Measurements from ENCODE around the gene RAB31.

Gene RAB31

GRCh38 chr18:9824952-9825371 is 116.9 kb downstream of the RAB31 start:
- no peak for TF ChIP-seq CTCF (IDR thresholded peaks at IDR 0.05; ENCODE audit: borderline replicate concordance, control extremely low read depth, extremely low read depth, insufficient read depth, missing control alignments)
- DNase-seq (ENCODE audit: low spot score) = no peak
- in situ Hi-C loops (cut with MboI; ENCODE audit: low sequenced_read_pairs, unreplicated experiment) = no loop called here

- no peak for TF ChIP-seq CTCF (IDR thresholded peaks at IDR 0.05; ENCODE audit: borderline replicate concordance, control extremely low read depth, extremely low read depth, insufficient read depth, missing control alignments)
- in situ Hi-C loops (cut with MboI; ENCODE audit: low sequenced_read_pairs, unreplicated experiment) = no loop called here
- no peak for DNase-seq (ENCODE audit: low spot score)
Measured at GRCh38 chr18:9825571-9826073, 117.5 kb downstream of the RAB31 start.

- TF ChIP-seq CTCF (IDR thresholded peaks at IDR 0.05; ENCODE audit: borderline replicate concordance, control extremely low read depth, extremely low read depth, insufficient read depth, missing control alignments) = no peak
- in situ Hi-C loops (cut with MboI; ENCODE audit: low sequenced_read_pairs, unreplicated experiment) = no loop called here
Measured at GRCh38 chr18:9826685-9827084, 118.6 kb downstream of the RAB31 start.

GRCh38 chr18:9827211-9827792 is 119.2 kb downstream of the RAB31 start:
- in situ Hi-C loops (cut with MboI; ENCODE audit: low sequenced_read_pairs, unreplicated experiment) = no loop called here
- DNase-seq (ENCODE audit: low spot score) = no peak
- TF ChIP-seq CTCF (IDR thresholded peaks at IDR 0.05; ENCODE audit: borderline replicate concordance, control extremely low read depth, extremely low read depth, insufficient read depth, missing control alignments) = no peak

More at GRCh38 chr18:9826685-9827084, 118.6 kb downstream of the RAB31 start:
- DNase-seq (ENCODE audit: low spot score) = no peak

GRCh38 chr18:9827793-9828505 is 119.8 kb downstream of the RAB31 start:
- TF ChIP-seq CTCF (IDR thresholded peaks at IDR 0.05; ENCODE audit: borderline replicate concordance, control extremely low read depth, extremely low read depth, insufficient read depth, missing control alignments) = no peak
- no peak for DNase-seq (ENCODE audit: low spot score)
- in situ Hi-C loops (cut with MboI; ENCODE audit: low sequenced_read_pairs, unreplicated experiment) = no loop called here

- TF ChIP-seq CTCF (IDR thresholded peaks at IDR 0.05; ENCODE audit: borderline replicate concordance, control extremely low read depth, extremely low read depth, insufficient read depth, missing control alignments) = no peak
- DNase-seq (ENCODE audit: low spot score) = no peak
Measured at GRCh38 chr18:9828506-9829396, 120.7 kb downstream of the RAB31 start.

More at GRCh38 chr18:9828506-9829396, 120.7 kb downstream of the RAB31 start:
- in situ Hi-C loops (cut with MboI; ENCODE audit: low sequenced_read_pairs, unreplicated experiment) = no loop called here
